ENCODE measurements around the gene C1orf216. TPM values are rescaled to one million over a fixed set of nuclear protein-coding genes. Genes with fewer than 3 reads are reported as not detected.

Gene C1orf216
- total and polyA plus RNA-seq, 2 of the 8 experiments (the other 6 are each of a cell fraction or from before 2014, with no cell fraction given) = 7.5 to 10.8 TPM

DNA sequence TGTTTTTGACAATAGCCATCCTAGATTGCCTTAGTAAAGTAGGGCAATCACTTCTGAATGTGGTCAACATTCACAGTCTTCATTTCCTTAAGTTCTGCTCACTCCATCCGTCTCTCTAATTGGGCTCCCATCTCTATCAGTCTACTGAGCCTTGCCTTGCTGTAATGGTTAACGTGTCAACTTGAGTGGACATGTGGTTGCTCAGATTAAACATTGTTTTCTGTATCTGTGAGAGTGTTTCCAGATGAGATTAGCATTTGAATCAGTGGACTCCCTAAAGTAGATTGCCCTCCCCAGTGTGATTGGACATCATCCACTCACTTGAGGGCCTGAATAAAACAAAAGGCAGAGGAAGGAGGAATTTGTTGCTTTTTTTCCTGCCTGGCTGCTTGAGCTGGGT, 26.4 kb downstream of the C1orf216 start:
- no peak overlapping the region for H3K56ac ChIP-seq (replicated peaks; ENCODE audit: insufficient read length, low read depth, low read length)
- no peak overlapping the region for H2BK5ac ChIP-seq (ENCODE audit: low read depth, low read length)
- no peaks in the 10 kb centered on the region for H3K23me2 ChIP-seq (ENCODE audit: low read depth, low read length)
- no peak overlapping the region for H3K9ac ChIP-seq (replicated peaks in 1 of 4; ENCODE audit: extremely low read depth in 1 of 4, low read depth in 3 of 4, low read length in 3 of 4)
- no peaks in the 10 kb centered on the region for H3K79me2 ChIP-seq (ENCODE audit: control insufficient read depth in 1 of 2, insufficient read depth in 2 of 2, low read length in 2 of 2)
- no peaks in the 10 kb centered on the region for H3K27me3 ChIP-seq (replicated peaks in 1 of 4; ENCODE audit: control insufficient read depth in 3 of 4, extremely low read depth in 1 of 4, insufficient read depth in 3 of 4, low read length in 3 of 4)
- no peak overlapping the region for H4K8ac ChIP-seq (ENCODE audit: extremely low read depth, insufficient read depth, low read length)
- H2BK12ac ChIP-seq (ENCODE audit: low read depth, low read length) = no peak overlapping the region
- FAIRE-seq (no peak), DNase-seq (ENCODE audit: low read depth in 1 of 2, low spot score in 2 of 2) (no peak)
- peaks cover 2 to 14% (median 5%) of the 10 kb centered on the region in 4 experiments; a peak in 6 of 7 replicates for H3K4me1 ChIP-seq (replicated peaks in 1 of 4; ENCODE audit: control insufficient read depth in 3 of 4, insufficient read depth in 4 of 4, low read length in 3 of 4)
- POLR2A ChIA-PET (ENCODE audit: partially characterized antibody) = interaction anchor here (1.0 to 3.2 kb wide), 3 partner anchors 10 to 26 kb away, joined by 3 to 11 read pairs (median 7); partner anchors contain the start of gene C1orf216
- H3K27ac ChIP-seq (ENCODE audit: low read depth, low read length) = no peak overlapping the region
- H2AK5ac ChIP-seq (ENCODE audit: low read depth, low read length) = no peak overlapping the region
- H2BK20ac ChIP-seq (ENCODE audit: low read length) = no peak overlapping the region
- no peak overlapping the region for H3K4me2 ChIP-seq (ENCODE audit: insufficient read depth in 1 of 2, low read depth in 2 of 2, low read length in 2 of 2)
- no peaks in the 10 kb centered on the region for H3K9me3 ChIP-seq (ENCODE audit: insufficient read depth in 2 of 2, low read depth in 1 of 2, low read length in 1 of 2)
- no peak overlapping the region for H3K4me3 ChIP-seq (ENCODE audit: extremely low read depth in 1 of 4, insufficient read depth in 2 of 4, low read depth in 3 of 4, low read length in 4 of 4)
- no peak overlapping the region for H2AFZ ChIP-seq (ENCODE audit: low read length)
- no peak overlapping the region for H4K5ac ChIP-seq (ENCODE audit: insufficient read length, low read depth, low read length)
- H4K91ac ChIP-seq (replicated peaks; ENCODE audit: insufficient read length, low read length) = no peak overlapping the region
- no peak overlapping the region for H3K4ac ChIP-seq (replicated peaks; ENCODE audit: insufficient read length, low read depth, low read length)
- H3K36me3 ChIP-seq (ENCODE audit: control insufficient read depth in 2 of 4, insufficient read depth in 4 of 4, low read length in 3 of 4) = no peaks in the 10 kb centered on the region
- H3K79me1 ChIP-seq (ENCODE audit: low read depth, low read length) = no peaks in the 10 kb centered on the region
- H3K18ac ChIP-seq (ENCODE audit: extremely low read depth, low read length) = no peak overlapping the region
- no peak overlapping the region for H3K23ac ChIP-seq (ENCODE audit: insufficient read length)
- H3K14ac ChIP-seq (ENCODE audit: insufficient read length) = no peak overlapping the region
- H4K20me1 ChIP-seq (replicated peaks in 1 of 2; ENCODE audit: control insufficient read depth in 1 of 2, insufficient read depth in 2 of 2, low read length in 2 of 2) = no peaks in the 10 kb centered on the region
- CTCF ChIA-PET (ENCODE audit: partially characterized antibody) = interaction anchor here (0.6 to 5.3 kb wide), 5 partner anchors 14 to 72 kb away, joined by 3 to 29 read pairs (median 3); no protein-coding TSS in a partner anchor
- no peak overlapping the region for H2BK15ac ChIP-seq (ENCODE audit: low read length)
- WGBS, 2 experiments (ENCODE audit: extremely low coverage in 1 of 2, insufficient coverage in 1 of 2, insufficient read length in 1 of 2, insufficient replicate concordance in 2 of 2, low coverage in 1 of 2, low lambda C conversion rate in 2 of 2, missing lambda C conversion rate in 1 of 2) = 89% methylated on average over 2 of the region's 2 CpGs; no CpG with 5 or more reads in 1 of the 2 experiments
- no peak overlapping the region for H2BK120ac ChIP-seq (replicated peaks; ENCODE audit: low read depth, low read length)
- no peak for TF ChIP-seq EZH2 (IDR thresholded peaks at IDR 0.05; ENCODE audit: low read depth, low read length, severe bottlenecking)
- TF ChIP-seq KDM5A (IDR thresholded peaks at IDR 0.05; ENCODE audit: low read length) = no peak
- TF ChIP-seq FOSL1 (IDR thresholded peaks at IDR 0.05; ENCODE audit: insufficient read depth, low read depth, low read length) = no peak
- TF ChIP-seq YY1 (IDR thresholded peaks at IDR 0.05; ENCODE audit: low read depth, low read length) = no peak
- no peak for TF ChIP-seq POU5F1 (IDR thresholded peaks at IDR 0.05; ENCODE audit: low read depth, low read length)
- no peak for TF ChIP-seq BCL11A (IDR thresholded peaks at IDR 0.05; ENCODE audit: low read depth in 2 of 2, low read length in 2 of 2)
- TF ChIP-seq SIN3A (conservative IDR thresholded peaks at IDR 0.05 in 1 of 2, IDR thresholded peaks at IDR 0.05 in 1 of 2; ENCODE audit: low read depth in 1 of 2, low read length in 2 of 2) = no peak
- TF ChIP-seq RNF2 (IDR thresholded peaks at IDR 0.05; ENCODE audit: borderline replicate concordance, low read depth, low read length, missing control alignments, poor library complexity, severe bottlenecking) = no peak
- TF ChIP-seq SRF (IDR thresholded peaks at IDR 0.05; ENCODE audit: low read depth, low read length) = no peak
- TF ChIP-seq CHD2 (IDR thresholded peaks at IDR 0.05; ENCODE audit: low read length) = no peak
- TF ChIP-seq MAFK (IDR thresholded peaks at IDR 0.05; ENCODE audit: low read depth, low read length) = no peak
- no peak for TF ChIP-seq KDM4A (IDR thresholded peaks at IDR 0.05; ENCODE audit: low read depth, low read length, severe bottlenecking)
- TF ChIP-seq POLR2AphosphoS5 (IDR thresholded peaks at IDR 0.05; ENCODE audit: low read depth, low read length) = no peak
- TF ChIP-seq ZNF274 (IDR thresholded peaks at IDR 0.05; ENCODE audit: borderline replicate concordance, extremely low read depth, low read length) = no peak
- no peak for TF ChIP-seq TAF1 (IDR thresholded peaks at IDR 0.05; ENCODE audit: low read depth, low read length)
